Globus pallidus (tissue), 1 donor: ENCODE measurements around the gene PTPN14.

Experiments
- DNase-seq: peaks from one replicate; pipeline ENCODE4 v3.0.0-alpha.2; 2015; ENCODE audit warnings: low spot score

Gene PTPN14

DNA sequence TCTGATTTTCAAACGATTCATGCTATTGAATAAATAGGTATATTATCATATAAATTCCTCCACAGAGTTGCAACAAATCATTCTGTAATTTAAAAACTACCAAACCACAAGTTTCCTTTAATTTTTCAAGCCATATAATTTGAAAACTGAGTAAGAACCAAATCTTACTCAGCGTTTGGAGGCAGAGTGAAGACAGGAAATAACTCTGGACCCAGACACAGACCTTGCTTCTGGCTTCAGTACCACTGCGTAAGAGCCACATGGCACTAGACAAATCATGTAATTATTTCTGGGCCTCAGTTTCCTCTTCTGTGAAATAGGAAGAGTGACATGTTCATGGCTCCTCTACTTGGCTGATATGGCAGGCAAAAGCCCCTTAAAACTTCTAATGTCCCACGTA lies 188.0 kb downstream of the PTPN14 start:
- DNase-seq = no peak

- peak; percentile 43 for DNase-seq
Measured at GRCh38 chr1:214362188-214362882, 189.1 kb downstream of the PTPN14 start.

DNA sequence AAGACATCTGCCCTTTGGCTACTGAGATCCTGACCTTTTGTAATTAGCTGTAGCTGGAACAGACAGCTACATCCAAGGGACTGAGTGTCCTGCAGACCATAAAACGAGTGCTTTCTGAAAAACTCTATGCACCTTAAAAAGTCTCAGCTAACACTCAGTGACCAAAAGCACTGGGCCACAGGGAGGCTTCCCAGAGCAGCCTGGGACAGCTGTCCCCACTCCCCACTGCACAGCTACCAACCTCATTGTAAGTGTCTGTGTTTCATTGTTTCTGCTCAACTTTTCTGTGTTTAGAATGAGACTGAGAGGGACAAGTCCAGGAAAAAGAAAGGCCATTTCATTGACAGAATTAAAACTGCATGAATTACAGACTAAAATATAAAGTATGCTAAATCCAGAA lies 189.8 kb downstream of the PTPN14 start:
- DNase-seq = no peak

DNA sequence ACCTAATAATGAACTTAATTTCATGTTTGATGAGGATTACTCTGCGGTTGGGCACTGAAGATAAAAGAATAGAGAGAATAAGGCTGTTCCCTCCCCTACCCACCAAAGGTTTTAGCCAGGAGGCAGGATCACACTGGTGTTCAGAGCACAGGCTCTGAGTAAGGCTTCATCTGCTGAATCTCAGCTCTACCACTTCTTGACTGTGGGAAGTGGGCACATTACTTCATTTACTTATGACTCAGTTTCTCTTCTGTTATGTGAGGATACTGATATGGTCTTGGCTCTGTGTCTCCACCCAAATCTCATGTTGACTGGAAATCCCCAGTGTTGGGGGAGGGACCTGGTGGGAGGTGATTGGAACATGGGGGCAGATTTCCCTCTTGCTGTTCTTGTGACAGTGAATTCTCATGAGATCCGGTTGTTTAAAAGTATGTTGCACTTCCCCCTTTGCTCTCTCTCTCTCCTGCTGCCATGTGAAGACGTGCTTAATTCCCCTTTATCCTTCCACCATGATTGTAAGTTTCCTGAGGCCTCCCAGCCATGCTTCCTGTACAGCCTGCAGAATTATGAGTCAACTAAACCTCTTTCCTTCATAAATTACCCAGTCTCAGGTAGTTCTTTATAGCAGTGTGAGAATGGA lies 190.8 kb downstream of the PTPN14 start:
- no peak for DNase-seq

DNA sequence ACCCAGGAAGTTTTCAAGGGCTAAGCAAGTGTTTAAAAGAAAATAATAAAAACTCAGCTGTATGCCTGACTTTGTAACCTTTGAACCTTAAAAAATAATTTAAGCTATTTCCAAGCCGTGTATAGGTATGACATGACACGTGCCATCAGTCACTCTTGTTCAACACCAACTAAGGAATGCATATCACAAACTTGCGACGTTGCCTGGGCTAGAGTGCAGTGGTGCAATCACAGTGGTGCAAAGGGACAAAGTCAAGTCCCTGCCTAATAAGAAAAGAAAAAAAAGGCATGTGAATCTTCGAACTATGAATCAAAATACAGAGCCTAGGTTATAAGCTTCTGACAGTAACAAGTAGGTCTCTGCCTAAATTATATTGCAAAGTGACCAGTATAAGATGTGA lies 191.3 kb downstream of the PTPN14 start:
- DNase-seq = no peak

DNA sequence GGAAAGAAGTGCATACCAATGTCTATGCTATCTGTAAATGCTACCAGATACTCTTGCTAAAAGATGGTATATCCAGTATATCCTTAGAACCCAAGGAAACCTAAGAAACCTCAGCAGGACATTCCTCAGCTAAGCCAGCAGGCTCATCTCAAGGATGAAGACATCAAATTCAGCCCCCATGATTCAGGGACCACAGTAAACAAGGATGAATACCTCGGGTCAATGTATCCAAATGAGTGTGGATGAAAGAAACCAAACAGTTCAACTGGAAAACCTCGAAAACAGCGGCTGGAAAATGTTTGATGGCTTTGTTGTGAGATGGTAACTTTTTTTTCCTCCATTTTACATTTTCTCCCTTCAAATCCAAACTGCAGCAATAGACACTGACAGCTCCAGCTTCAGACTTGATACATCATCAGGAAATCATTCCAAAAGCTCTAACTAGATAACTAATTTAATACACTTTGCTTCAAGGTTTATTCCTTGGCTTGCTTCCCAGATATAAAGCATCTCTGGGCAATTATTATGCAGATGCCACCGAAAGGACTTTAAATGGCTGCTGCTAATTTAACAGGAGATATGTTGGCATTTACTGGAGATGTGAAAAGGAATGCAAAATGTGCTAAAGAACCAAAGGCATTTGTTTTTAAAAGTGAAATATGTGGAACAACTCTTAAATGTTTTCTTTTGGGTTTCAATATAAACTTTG lies 196.8 kb downstream of the PTPN14 start:
- no peak for DNase-seq

DNA sequence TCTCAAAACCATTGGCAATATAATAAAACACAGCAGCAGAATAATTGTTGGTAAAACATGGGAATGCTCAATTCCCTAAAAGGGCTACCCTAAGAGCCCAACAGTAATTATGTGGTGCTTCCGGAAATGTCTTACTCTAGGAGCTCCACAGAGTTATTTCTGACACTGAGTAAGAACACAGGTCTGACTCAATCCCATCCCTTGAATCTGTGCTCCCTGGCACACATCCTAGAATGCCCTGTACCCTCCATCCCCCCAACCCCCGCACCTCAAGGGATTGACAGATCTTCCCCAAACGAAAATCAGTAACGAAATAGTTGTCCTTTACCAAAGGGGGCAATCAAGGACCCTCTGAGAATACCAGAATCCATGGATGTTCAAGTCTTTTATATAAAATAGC lies 198.6 kb downstream of the PTPN14 start:
- DNase-seq = no peak

GRCh38 chr1:214351551-214352277 lies 199.7 kb downstream of the PTPN14 start:
- no peak for DNase-seq

DNA sequence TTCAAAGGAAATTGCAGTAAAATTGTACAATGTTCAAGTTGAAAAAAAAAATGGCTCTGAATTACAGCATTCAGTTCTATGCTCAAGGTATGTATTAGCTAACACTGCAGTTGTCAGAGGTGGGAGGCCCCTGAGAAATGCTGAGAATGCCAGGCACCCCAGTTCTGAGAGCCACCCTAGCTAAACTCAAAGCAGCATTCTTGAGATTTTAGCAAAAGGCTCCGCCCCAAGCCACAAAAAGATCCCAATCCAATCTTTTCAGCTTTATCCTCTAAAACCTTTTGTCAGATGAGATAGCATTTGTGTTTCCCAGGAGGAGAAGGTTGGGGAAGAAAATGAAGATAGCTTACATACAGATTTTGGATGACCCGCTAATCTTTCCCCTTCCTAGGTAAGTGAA lies 201.6 kb downstream of the PTPN14 start:
- no peak for DNase-seq

- DNase-seq = no peak
Measured at GRCh38 chr1:214349008-214349407, 202.4 kb downstream of the PTPN14 start.

DNA sequence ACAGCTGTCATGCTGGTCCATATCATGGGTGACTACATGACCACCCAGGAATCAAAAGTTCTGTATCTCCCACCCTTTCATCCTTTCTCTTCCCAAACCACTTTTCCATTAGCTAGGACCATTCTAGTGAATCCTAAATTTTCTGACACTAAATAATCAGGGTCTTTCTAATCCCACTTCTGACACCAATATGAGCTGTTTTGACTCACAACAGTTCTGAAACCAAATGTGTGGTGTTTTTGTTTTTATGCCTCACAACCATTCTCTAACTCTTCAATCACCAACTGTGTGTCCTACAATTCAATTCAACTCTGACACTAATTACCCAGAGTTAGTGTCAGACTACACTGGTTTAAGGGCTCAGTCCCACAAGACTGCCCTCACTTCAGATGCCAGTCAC lies 206.5 kb downstream of the PTPN14 start:
- no peak for DNase-seq

GRCh38 chr1:214342525-214342924 lies 208.9 kb downstream of the PTPN14 start:
- DNase-seq = no peak

DNA sequence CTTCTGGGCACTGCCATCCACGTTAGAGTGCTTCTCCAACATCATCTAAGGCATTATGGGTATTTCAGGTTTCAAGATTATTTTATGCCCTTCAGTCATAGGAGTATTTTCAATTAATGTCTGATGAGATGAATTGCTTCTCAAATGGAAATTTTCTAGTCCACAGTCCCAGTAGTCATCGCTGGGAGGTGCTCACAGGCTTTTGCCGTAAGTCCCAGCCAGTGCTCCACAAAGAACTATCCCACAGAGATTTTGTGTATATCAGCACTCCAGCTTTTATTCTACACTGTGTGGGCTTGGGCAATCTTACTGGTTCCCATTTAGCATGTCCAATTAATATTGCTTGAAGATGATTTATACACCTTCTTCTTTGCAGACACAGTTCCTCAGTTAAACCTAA lies 209.5 kb downstream of the PTPN14 start:
- no peak for DNase-seq

DNA sequence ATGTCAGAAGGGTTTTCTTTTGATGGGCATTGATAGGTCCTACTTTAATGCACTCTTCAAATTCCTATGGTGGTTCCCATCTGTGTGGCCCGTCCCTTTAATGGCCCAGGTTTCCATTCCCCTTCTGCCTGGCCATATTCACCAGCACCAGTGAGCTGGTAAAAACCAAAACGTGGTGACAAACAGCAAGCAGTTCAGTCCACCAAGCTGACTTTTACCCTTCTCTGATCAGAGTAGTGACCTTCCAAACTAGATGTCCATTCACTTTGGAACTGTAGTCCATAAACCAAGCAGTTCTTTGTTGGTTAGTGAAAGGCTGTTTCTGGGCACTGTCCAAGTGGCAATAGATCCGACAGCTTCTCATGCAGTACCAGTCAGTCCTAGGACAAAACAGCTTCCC lies 209.9 kb downstream of the PTPN14 start:
- DNase-seq = no peak

- DNase-seq = no peak
Measured at GRCh38 chr1:214338212-214338611, 213.2 kb downstream of the PTPN14 start.

- no peak for DNase-seq
Measured at GRCh38 chr1:214337511-214337910, 213.9 kb downstream of the PTPN14 start.

- no peak for DNase-seq
Measured at GRCh38 chr1:214337015-214337414, 214.4 kb downstream of the PTPN14 start.

DNA sequence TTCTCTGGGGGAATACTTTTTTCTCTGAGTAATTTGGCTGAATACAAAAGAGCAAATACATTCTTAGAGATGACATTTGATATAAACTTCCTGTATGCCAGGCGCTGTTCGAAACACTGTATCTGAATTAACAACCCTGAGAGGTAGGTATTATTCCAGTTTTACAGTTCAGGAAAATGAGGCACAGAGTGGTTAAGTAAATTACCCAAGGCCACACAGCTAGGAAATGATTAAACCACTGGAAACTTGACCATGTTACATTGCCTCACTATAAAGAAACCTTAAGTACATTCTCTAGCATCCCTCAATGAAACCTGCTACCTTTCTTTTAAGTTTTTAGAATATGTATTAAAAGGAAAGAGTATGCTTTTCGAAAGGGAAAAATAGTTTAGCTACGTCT lies 215.8 kb downstream of the PTPN14 start:
- DNase-seq = no peak

DNA sequence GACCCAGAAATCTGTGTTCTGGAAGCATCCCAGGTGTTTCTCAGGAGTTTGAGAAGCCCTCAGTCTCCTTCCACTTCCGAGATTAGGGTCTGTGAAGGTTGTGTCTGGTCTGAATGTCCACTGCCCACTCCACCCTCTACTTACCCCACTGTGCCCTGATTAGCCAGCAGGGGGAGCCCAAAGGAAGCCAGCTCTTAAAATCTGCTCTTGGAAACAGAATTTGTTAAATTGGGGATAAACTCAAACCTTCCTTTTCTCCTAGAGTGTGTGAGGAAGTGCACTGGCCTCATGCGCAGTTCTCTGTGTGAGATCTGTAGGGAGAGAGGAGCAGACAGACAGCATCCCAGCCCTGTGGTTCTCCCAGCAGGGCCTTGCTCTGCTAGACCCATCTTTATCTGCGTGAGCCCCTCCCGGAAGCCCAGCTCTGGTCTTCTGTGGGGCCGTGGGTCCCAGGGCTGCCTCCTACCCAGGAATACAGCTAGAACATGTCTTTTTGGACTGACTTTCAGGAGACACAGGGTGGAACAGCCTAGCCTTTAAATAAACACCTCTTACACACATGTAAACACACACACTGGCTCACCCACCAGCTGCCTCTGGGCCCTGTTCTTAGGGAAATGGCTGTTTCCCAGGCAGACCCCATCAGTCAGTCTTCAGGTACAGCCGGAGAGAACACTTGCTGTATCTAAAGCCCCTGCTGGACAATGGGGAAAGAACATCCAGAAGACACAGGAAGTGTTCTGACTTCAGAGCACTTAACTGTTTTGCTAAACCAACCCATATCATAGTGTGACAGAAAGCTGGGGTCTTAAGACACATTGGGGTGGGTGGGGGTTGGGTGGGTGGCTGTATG lies 218.2 kb downstream of the PTPN14 start:
- DNase-seq = peak; percentile 29

DNA sequence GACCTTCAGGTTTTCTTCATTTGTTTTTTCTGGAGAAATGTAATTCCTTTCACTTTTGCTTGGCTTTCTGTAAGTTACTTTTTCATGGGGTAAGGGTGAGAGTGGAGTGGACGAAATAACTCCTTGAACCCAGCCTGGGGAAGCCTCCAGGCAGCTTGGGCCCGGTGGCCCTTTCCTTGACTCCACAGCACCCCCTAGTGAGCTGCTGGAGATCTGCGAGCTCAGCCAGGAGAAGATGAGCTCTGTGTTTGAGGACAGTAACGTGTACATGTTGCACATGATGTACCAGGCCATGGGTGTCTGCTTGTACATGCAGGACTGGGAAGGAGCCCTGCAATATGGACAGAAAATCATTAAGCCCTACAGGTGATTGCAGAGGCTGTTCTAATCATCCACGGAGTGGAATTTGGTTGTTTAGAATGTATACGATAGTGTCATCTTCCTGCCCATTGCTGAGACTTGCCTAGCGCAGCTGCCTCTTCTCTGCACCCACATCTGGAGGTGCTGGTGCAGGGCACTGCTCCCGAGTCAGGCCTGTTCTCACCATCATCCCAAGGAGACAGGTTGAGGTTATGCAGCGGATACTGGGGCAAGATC lies 219.5 kb downstream of the PTPN14 start:
- DNase-seq = peak; percentile 20

GRCh38 chr1:214331180-214331579 lies 220.2 kb downstream of the PTPN14 start:
- DNase-seq = no peak
